GM19463 (cell line): ENCODE measurements around the gene LHFPL2.

Source experiments
- ATAC-seq: cut with Tn5 transposase; IDR thresholded peaks from one replicate; pipeline ENCODE4 v1.9.1; 2021; ENCODE audit warnings: mild to moderate bottlenecking, moderate library complexity; ENCODE audit not compliant: unreplicated experiment

LHFPL2 gene

DNA sequence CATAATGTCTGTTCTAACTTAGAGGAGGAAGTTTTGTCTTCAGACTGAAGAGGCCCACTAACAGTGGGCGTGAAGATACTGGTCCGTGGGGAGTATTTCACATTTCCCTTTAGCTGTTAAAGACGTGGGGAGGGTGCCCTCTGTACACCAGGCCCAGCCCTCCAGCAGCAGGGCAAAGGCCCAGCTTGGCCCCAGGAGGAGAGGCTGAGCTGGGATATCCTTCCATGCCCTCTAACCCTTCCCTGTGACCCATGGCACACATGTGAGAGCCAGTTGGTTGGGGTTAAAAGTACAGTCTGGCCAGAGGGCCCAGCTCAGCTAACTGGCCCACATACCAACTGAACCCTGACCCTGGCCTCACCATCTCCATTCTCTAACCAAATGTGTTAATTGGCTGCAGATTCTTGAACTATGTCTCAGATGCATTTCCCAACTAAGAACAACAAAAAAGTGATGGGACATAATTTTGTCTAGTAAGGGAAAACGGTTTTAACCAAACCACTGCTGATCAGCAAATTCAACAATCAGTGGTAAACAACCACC is 74.4 kb downstream of the LHFPL2 start:
- ATAC-seq, result no peak

DNA sequence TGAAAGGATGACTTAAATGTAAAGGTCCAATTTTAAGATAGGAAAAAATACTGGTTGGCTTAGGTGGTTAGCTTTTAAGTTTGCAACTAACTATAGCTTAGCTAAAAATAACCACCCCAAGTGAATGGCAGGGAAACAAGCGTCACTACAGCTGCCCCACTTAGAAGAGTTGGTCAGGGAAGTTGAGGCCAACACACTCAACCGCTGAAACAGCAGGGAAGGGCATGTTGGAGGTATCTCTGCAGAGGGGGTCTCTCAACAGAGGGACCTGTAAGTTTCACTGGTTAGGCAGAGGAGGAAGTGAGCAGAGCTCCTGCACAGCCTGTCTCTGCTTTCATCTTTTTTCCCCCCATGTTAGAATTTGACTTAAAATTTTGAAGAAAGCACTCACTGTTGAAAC is 75.3 kb downstream of the LHFPL2 start:
- peak; percentile 65 for ATAC-seq

- ATAC-seq, result no peak
Observed at GRCh38 chr5:78570646-78571045, 77.9 kb downstream of the LHFPL2 start.

- no peak for ATAC-seq
Observed at GRCh38 chr5:78569441-78569840, 79.1 kb downstream of the LHFPL2 start.

DNA sequence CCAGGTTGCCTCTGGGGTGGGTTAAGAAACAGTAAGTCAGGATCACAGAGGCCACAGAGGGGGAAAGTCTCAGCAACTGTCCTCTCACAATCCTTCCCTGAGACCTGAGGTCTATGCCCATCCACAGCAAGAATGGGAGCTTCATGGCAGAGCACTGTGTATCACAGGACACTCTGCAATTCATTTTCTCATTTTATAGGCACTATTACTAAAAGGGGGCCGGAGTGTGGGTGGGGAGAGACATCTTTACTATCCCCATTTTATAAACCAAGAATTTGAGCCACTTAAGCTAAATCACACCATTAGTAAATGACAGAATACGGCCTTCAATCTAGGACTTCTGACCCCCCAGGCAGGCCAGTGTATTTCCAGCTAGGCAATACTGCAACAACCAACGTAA is 79.9 kb downstream of the LHFPL2 start:
- no peak for ATAC-seq

DNA sequence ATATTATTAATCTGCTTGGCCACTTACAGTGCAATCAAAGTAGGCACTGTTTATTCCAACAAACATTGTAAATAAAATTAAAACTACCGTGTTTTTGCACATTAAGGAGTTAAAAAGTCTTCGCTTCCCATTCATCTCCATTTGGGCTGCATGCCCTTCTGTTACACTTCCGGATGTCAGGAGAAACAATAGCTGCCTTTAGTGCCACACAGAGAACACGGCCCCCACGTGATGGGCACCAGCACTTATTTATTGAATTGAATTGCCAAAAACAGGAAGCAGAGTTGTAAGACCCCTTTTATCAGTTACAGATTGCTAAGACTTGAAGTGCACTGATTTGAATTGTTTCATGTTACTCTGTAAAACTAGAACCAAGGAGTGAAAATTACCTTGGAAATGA is 80.4 kb downstream of the LHFPL2 start:
- ATAC-seq, result no peak

DNA sequence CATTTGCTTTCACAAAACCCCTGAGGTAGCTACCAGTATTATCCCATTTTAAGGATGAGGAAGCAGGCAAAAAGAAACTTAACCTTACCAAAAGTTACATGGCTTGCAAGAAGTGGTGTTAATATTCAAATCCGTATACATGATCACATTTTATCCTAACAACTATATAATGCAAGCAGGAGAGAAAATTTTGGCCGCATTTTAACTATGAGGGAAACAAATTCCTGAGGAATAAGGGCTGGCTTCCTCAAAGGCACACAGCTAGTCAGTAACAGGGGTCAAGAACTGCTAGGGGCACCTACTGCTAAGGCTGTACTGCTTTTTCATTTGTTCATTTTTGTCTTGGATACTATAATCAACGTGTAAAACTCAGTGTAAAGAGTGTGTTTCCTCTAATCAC is 81.0 kb downstream of the LHFPL2 start:
- no peak for ATAC-seq

DNA sequence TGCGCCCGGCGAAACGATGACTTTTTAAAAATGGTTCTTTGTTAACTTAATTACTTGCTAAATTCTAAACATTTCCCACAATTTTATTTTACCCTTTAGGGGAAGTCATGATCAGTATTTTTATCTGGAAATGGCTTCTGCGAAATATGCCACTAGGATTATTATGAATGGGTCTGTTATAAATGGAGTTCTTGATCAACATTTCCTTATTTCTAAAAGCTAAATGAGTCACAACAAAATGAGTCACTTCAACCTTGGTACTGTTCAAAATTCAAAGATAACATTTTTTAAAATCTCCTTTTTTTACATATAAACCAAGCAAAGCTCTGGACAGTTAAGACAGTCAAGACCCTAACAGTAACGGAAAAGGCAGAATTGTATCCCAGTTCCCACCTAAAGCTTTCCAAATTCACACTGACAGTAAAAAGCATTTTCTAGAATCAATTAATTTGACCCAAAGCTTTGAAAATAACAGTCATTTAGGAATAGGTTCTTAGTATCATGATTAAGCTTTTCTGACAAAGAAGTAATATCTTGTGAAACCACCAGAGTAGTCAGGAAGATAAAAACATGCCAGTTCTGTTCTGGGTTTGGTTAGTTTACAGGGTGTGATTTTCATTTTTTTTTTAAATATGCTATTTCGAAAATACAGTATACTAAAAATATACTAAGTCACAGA is 81.7 kb downstream of the LHFPL2 start:
- no peak for ATAC-seq

DNA sequence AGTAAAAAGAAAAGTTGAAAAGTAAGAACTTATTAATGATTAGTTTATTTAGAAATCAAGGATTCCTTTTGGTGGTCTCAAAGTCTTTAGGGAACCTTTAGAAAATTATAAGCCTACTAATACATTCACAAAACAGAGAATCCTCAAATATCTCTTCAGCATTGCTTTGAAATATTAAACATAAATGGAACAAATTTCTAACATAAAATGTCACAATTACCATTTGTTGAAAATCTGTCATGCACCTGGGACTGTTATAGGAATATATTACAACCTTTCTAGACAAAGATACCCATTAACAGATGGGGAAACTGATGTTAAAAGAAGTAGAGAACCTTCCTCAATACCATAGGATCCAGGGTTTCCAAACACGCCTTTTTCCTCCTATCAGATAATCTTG is 83.2 kb downstream of the LHFPL2 start:
- no peak for ATAC-seq

- ATAC-seq, result no peak
Observed at GRCh38 chr5:78563621-78564020, 85.0 kb downstream of the LHFPL2 start.

- ATAC-seq, result no peak
Observed at GRCh38 chr5:78562714-78563330, 85.8 kb downstream of the LHFPL2 start.

- ATAC-seq, result no peak
Observed at GRCh38 chr5:78562001-78562400, 86.6 kb downstream of the LHFPL2 start.

GRCh38 chr5:78561261-78561660 is 87.3 kb downstream of the LHFPL2 start:
- no peak for ATAC-seq

GRCh38 chr5:78560000-78560855 is 88.3 kb downstream of the LHFPL2 start:
- ATAC-seq, result no peak

DNA sequence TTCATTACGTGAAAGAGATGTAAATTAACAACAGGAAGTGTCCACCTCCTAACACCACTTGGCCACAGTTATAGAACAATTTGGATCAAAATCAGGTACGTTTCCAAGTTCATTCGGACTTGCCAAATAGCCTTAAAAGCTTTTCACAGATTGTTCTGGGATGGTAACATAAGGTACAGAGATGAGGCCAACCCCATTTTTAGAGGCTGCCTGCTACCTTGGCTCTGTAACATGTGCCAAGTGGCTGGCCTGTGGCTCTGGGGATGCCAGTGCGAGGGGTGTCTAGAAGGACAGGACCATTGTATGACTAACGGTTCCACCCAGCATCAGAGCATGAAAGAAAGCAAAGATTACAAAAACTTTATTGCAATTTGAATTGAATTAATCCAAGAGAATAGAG is 91.0 kb downstream of the LHFPL2 start:
- no peak for ATAC-seq

GRCh38 chr5:78555870-78556269 is 92.7 kb downstream of the LHFPL2 start:
- ATAC-seq, result no peak

DNA sequence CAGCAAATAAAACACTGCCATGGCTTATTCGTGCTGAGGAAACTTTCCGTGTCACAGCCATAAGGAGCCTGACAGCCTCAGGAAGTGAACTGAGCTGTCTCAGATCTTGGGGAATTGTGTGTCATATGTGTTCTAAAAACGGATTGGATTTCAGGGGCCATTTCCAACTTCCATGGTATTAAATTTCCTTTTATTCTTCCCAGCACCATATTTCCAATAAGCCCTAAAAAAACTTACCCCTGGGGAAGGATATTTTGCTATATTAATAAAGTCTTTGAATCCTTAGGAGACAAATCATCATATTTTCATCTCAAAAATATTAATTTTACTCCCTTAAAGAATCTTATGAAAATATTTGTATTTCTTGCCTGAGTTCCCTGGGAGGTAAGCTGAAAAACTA is 93.9 kb downstream of the LHFPL2 start:
- ATAC-seq, result no peak

DNA sequence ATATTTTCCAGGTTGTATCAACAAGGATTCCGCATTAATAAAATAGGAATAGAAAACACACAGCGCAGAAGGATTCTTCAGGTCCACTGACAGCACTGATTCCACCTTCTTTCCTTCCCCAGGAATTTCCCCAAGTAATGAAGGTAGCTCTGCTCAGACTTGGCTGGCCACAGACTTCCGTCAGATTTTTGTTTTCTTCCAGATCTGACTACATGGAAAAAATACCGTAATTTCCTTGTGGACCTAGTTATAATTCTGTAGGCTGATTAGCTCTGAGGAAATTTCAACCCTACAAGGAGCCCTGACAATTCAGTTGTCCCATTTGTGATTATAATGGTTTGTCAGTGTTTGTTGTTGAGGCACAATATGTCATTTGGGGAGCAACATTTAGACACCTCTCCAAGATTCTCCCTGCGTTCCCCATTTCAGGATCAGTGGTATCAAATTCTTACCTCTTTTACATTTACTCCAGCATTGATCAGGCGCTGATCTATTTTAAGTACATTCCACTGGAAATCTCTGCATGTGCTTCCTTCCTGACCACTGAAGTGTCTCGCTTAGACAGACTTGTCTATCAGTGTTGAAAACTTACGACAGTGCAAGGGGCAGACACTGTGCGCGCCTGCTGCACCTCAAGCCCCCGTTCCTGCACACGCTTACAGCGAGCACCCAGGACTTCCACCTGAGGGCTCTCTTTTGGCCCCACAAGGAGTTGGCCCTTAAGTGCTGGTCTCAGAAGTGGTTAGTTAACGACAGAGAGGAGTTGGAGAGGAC is 94.8 kb downstream of the LHFPL2 start:
- no peak for ATAC-seq

DNA sequence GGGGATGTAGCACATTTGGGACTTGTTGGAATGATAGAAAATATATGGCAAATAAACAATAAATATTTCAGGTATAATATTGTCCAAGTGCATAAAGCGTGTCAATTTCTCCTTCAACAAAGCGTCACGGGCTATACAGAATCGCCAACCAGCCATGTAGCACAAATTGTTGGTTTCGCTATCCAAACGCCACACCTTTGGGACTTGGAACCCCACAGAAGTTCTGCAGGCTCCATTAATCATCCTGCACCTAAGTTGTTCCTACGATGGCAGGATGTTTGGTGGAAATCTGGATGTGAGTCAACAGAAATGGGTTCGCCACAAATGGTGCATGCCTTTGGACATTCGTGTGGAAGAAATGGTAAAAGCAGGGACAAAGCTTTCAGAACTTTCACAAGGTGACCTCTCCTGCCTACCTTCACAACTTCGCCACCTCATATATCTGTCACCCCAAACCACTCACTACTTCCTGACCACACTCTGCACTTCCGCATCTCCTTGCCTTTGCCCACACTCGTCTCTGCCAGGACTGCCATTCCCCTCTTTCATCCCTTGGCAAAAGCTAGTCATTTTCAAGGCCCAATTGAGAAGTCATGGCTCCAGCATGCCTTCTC is 95.7 kb downstream of the LHFPL2 start:
- ATAC-seq, result no peak

DNA sequence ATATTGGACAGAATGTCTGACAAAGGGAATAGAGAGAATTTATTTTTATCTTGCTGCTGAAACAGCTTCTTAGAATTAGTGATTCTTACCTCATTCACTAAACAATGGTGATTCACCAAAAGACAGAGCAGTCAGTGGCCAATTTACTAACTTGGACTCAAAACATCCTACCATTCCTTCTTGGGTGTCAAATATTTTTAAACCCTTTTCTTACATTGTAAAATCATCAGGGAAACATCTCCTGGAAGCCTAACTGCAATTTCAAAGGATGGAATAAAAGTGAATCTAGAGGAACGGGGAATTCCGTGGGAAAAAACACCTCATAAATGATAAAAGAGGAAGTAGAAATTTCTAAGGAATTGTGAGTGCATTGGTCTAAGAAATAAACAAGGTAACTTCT is 97.7 kb downstream of the LHFPL2 start:
- ATAC-seq, result no peak

DNA sequence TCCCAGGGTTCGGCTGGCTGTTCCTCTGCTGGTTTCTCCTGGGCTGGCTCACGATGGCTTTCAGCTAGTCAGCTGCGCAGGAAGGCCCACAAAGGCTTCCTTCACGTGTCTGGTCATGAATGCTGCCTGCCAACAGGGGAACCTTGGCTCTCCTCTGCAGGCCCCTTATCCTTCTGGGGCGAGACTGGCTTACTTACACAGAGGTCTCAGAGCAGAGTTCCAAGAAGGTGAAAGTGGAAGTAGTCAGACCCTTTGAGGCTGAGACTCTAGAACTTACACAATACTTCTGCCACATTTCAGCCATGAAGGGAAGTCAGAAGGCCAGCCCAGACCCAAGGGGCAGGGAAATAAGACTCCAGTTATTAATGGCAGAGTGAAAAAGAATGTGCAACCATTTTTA is 99.5 kb downstream of the LHFPL2 start:
- no peak for ATAC-seq
